ENCODE results near the gene LEFTY1. TPM values are rescaled to one million over a fixed set of nuclear protein-coding genes. Genes with fewer than 3 reads are reported as not detected.

LEFTY1 gene
- total and polyA plus RNA-seq, 9 of the 15 experiments (the other 6 are each of a cell fraction or from before 2014, with no cell fraction given): 0.07 to 0.24 (median 0.17) TPM; not detected in 5

- no peak for TF ChIP-seq PREB (CRISPR knock-in tag; IDR thresholded peaks at IDR 0.05)
- no peak for TF ChIP-seq TAF9B (IDR thresholded peaks at IDR 0.05; ENCODE audit: partially characterized antibody)
- no peak for TF ChIP-seq CREB1 (IDR thresholded peaks at IDR 0.05)
- TF ChIP-seq CREB1 (CRISPR knock-in tag; IDR thresholded peaks at IDR 0.05): no peak
- no peak for TF ChIP-seq GATA2 (CRISPR knock-in tag; IDR thresholded peaks at IDR 0.05)
- TF ChIP-seq ZHX1 (conservative IDR thresholded peaks at IDR 0.05; ENCODE audit: low read length): no peak
- 0 out of 2 replicates have a peak, but pooled peaks have one; percentile 18 for TF ChIP-seq SMC3 (conservative IDR thresholded peaks at IDR 0.05; ENCODE audit: insufficient read depth, low read depth, low read length)
- TF ChIP-seq ARID2 (IDR thresholded peaks at IDR 0.05): no peak
- TF ChIP-seq ETV6 (IDR thresholded peaks at IDR 0.05; ENCODE audit: borderline replicate concordance in 1 of 2, low read depth in 2 of 2, low read length in 1 of 2): no peak
- no peak for TF ChIP-seq ETV6 (CRISPR knock-in tag; IDR thresholded peaks at IDR 0.05; ENCODE audit: borderline replicate concordance)
- TF ChIP-seq MLLT1 (IDR thresholded peaks at IDR 0.05): no peak
- no peak for TF ChIP-seq MAFK (IDR thresholded peaks at IDR 0.05; ENCODE audit: low read length)
- TF ChIP-seq NR3C1 (CRISPR knock-in tag; IDR thresholded peaks at IDR 0.05): no peak
- TF ChIP-seq ZNF75A (CRISPR knock-in tag; IDR thresholded peaks at IDR 0.05): no peak
- TF ChIP-seq KAT7 (CRISPR knock-in tag; IDR thresholded peaks at IDR 0.05; ENCODE audit: borderline replicate concordance): no peak
- TF ChIP-seq JUND (IDR thresholded peaks at IDR 0.05; ENCODE audit: borderline replicate concordance, low read depth, low read length): 0 out of 2 replicates have a peak, but pooled peaks have one; percentile 24
- TF ChIP-seq JUND (tag; IDR thresholded peaks at IDR 0.05; ENCODE audit: borderline replicate concordance, low read depth, low read length): no peak
- no peak for TF ChIP-seq STAT6 (CRISPR knock-in tag; IDR thresholded peaks at IDR 0.05)
- no peak for TF ChIP-seq PML (IDR thresholded peaks at IDR 0.05; ENCODE audit: low read length)
- no peak for TF ChIP-seq TEAD4 (IDR thresholded peaks at IDR 0.05; ENCODE audit: low read length)
- no peak for TF ChIP-seq TEAD4 (CRISPR knock-in tag; IDR thresholded peaks at IDR 0.05; ENCODE audit: borderline replicate concordance)
- TF ChIP-seq STAT5B (CRISPR knock-in tag; IDR thresholded peaks at IDR 0.05): no peak
- no peak for TF ChIP-seq HSF4 (CRISPR knock-in tag; IDR thresholded peaks at IDR 0.05; ENCODE audit: borderline replicate concordance)
- no peak for TF ChIP-seq ZNF174 (CRISPR knock-in tag; IDR thresholded peaks at IDR 0.05)
These were observed 11.4 kb downstream of the LEFTY1 start (continued) for GRCh38 chr1:225877580-225877979.

Data from K562 (cell line).